ENCODE data around the gene EHBP1L1.

Gene EHBP1L1

GRCh38 chr11:65546217-65546958, 29.5 kb upstream of the EHBP1L1 start:
- no peak for DNase-seq

- no peak for DNase-seq
Measured at GRCh38 chr11:65547446-65548125, 28.3 kb upstream of the EHBP1L1 start.

- DNase-seq = peak; percentile 2
Measured at GRCh38 chr11:65548395-65548794, 27.5 kb upstream of the EHBP1L1 start.

- DNase-seq = no peak
Measured at GRCh38 chr11:65549096-65549495, 26.8 kb upstream of the EHBP1L1 start.

- peak; percentile 17 for DNase-seq
Measured at GRCh38 chr11:65551572-65552387, 24.1 kb upstream of the EHBP1L1 start.

- no peak for DNase-seq
Measured at GRCh38 chr11:65552388-65552951, 23.4 kb upstream of the EHBP1L1 start.

GRCh38 chr11:65553301-65554001, 22.4 kb upstream of the EHBP1L1 start:
- DNase-seq = no peak

GRCh38 chr11:65554057-65554818, 21.6 kb upstream of the EHBP1L1 start:
- no peak for DNase-seq

GRCh38 chr11:65554842-65555430, 20.9 kb upstream of the EHBP1L1 start:
- DNase-seq = no peak

- DNase-seq = no peak
Measured at GRCh38 chr11:65555693-65556231, 20.1 kb upstream of the EHBP1L1 start.

GRCh38 chr11:65556470-65557279, 19.2 kb upstream of the EHBP1L1 start:
- no peak for DNase-seq

- no peak for DNase-seq
Measured at GRCh38 chr11:65557280-65558001, 18.4 kb upstream of the EHBP1L1 start.

- DNase-seq = peak; percentile 89
Measured at GRCh38 chr11:65558002-65558929, 17.6 kb upstream of the EHBP1L1 start, which contains the start of gene LTBP3. LTBP3 (minus strand) TSS chr11:65558359; CDS start chr11:65557959, 400 bp downstream.

- DNase-seq = peak; percentile 67
Measured at GRCh38 chr11:65558930-65559509, 16.8 kb upstream of the EHBP1L1 start.

GRCh38 chr11:65559535-65559934, 16.3 kb upstream of the EHBP1L1 start:
- no peak for DNase-seq

GRCh38 chr11:65559951-65560537, 15.8 kb upstream of the EHBP1L1 start:
- DNase-seq = peak; percentile 24
